ENCODE results near the gene DNAH7.

GRCh38 chr2:195734395-195734794 is 334.2 kb downstream of the DNAH7 start:
- TF ChIP-seq ZNF274 (IDR thresholded peaks at IDR 0.05; ENCODE audit: low read depth, low read length): no peak
- TF ChIP-seq YY1 (IDR thresholded peaks at IDR 0.05; ENCODE audit: insufficient read depth, insufficient read length): no peak
- TF ChIP-seq SUZ12 (IDR thresholded peaks at IDR 0.05; ENCODE audit: extremely low read depth, insufficient read depth, insufficient read length): no peak

Data from NT2/D1 (cell line).